Measurements from ENCODE around the gene TSHR. TPM values are rescaled to one million over a fixed set of nuclear protein-coding genes. Genes with fewer than 3 reads are reported as not detected.

The TSHR gene
- total and polyA plus RNA-seq, 2 experiments from 2014 or later = 0.83 TPM; not detected in 1

- no peak overlapping the region for H2AFZ ChIP-seq
- no peak overlapping the region for H3K27ac ChIP-seq
- 87% methylated on average over 1 of the region's 1 CpG for WGBS (ENCODE audit: low lambda C conversion rate, missing lambda C conversion rate)
- TF ChIP-seq, protein P1, sequence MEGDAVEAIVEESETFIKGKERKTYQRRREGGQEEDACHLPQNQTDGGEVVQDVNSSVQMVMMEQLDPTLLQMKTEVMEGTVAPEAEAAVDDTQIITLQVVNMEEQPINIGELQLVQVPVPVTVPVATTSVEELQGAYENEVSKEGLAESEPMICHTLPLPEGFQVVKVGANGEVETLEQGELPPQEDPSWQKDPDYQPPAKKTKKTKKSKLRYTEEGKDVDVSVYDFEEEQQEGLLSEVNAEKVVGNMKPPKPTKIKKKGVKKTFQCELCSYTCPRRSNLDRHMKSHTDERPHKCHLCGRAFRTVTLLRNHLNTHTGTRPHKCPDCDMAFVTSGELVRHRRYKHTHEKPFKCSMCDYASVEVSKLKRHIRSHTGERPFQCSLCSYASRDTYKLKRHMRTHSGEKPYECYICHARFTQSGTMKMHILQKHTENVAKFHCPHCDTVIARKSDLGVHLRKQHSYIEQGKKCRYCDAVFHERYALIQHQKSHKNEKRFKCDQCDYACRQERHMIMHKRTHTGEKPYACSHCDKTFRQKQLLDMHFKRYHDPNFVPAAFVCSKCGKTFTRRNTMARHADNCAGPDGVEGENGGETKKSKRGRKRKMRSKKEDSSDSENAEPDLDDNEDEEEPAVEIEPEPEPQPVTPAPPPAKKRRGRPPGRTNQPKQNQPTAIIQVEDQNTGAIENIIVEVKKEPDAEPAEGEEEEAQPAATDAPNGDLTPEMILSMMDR (IDR thresholded peaks at IDR 0.05; ENCODE audit: poor library complexity) = no peak
- H3K36me3 ChIP-seq (replicated peaks; ENCODE audit: insufficient read depth, low read depth) = no peaks in the 10 kb centered on the region
- no peaks in the 10 kb centered on the region for H3K79me2 ChIP-seq
- no peaks in the 10 kb centered on the region for H3K9me3 ChIP-seq (ENCODE audit: low read depth)
- DNase-seq (ENCODE audit: low spot score) = no peak
- H3K4me1 ChIP-seq (ENCODE audit: insufficient read depth) = no peaks in the 10 kb centered on the region
- H3K4me2 ChIP-seq = no peak overlapping the region
- H4K20me1 ChIP-seq (ENCODE audit: insufficient read depth, poor library complexity, severe bottlenecking) = no peaks in the 10 kb centered on the region
- peaks cover 13% of the 10 kb centered on the region for H3K27me3 ChIP-seq
- H3K9me2 ChIP-seq (replicated peaks; ENCODE audit: insufficient read depth) = no peaks in the 10 kb centered on the region
- no peak overlapping the region for H3K4me3 ChIP-seq
Observed at GRCh38 chr14:80988192-80988591, 32.8 kb downstream of the TSHR start.

- no peaks in the 10 kb centered on the region for H3K36me3 ChIP-seq (replicated peaks; ENCODE audit: insufficient read depth, low read depth)
- TF ChIP-seq, protein P1 (IDR thresholded peaks at IDR 0.05; ENCODE audit: poor library complexity) = no peak
- TF ChIP-seq EZH2phosphoT487 (IDR thresholded peaks at IDR 0.05; ENCODE audit: low read depth, severe bottlenecking, unreplicated experiment) = no peak
- no peak for TF ChIP-seq EZH2 (IDR thresholded peaks at IDR 0.05; ENCODE audit: borderline replicate concordance)
- no peaks in the 10 kb centered on the region for H3K79me2 ChIP-seq
- no peaks in the 10 kb centered on the region for H3K9me3 ChIP-seq (ENCODE audit: low read depth)
- H3K27me3 ChIP-seq = peaks cover 13% of the 10 kb centered on the region
- no peaks in the 10 kb centered on the region for H4K20me1 ChIP-seq (ENCODE audit: insufficient read depth, poor library complexity, severe bottlenecking)
- no peak for DNase-seq (ENCODE audit: low spot score)
- H3K4me3 ChIP-seq = no peak overlapping the region
- H2AFZ ChIP-seq = no peak overlapping the region
- H3K4me2 ChIP-seq = no peak overlapping the region
- 81% methylated on average over 6 of the region's 6 CpGs for WGBS (ENCODE audit: low lambda C conversion rate, missing lambda C conversion rate)
- no peaks in the 10 kb centered on the region for H3K4me1 ChIP-seq (ENCODE audit: insufficient read depth)
- H3K9me2 ChIP-seq (replicated peaks; ENCODE audit: insufficient read depth) = no peaks in the 10 kb centered on the region
- no peak overlapping the region for H3K27ac ChIP-seq
Observed at GRCh38 chr14:80988735-80989429, 33.5 kb downstream of the TSHR start.

- WGBS (ENCODE audit: low lambda C conversion rate, missing lambda C conversion rate) = 86% methylated on average over 3 of the region's 3 CpGs
- Histone ChIP-seq H2AFZ (no peak overlapping the region), H4K20me1 (ENCODE audit: insufficient read depth, poor library complexity, severe bottlenecking) (no peaks in the 10 kb centered on the region), H3K4me3 (no peak overlapping the region), H3K4me1 (ENCODE audit: insufficient read depth) (no peaks in the 10 kb centered on the region), H3K27me3 (peaks cover 20% of the 10 kb centered on the region), H3K79me2 (no peaks in the 10 kb centered on the region), H3K27ac (no peak overlapping the region), H3K36me3 (replicated peaks; ENCODE audit: insufficient read depth, low read depth) (no peaks in the 10 kb centered on the region), H3K9me2 (replicated peaks; ENCODE audit: insufficient read depth) (no peaks in the 10 kb centered on the region), H3K4me2 (no peak overlapping the region), H3K9me3 (ENCODE audit: low read depth) (no peaks in the 10 kb centered on the region)
- no peak for DNase-seq (ENCODE audit: low spot score)
- TF ChIP-seq EZH2 (IDR thresholded peaks at IDR 0.05; ENCODE audit: borderline replicate concordance) (no peak), EZH2phosphoT487 (IDR thresholded peaks at IDR 0.05; ENCODE audit: low read depth, severe bottlenecking, unreplicated experiment) (no peak)
- TF ChIP-seq, protein P1 (IDR thresholded peaks at IDR 0.05; ENCODE audit: poor library complexity) = no peak
Observed at GRCh38 chr14:80992580-80992979, 37.2 kb downstream of the TSHR start.
